HG02981 (cell line): ENCODE measurements around the gene PIKFYVE.
"Not testable (repeated sequence)": the region's sequence is repeated elsewhere in the genome, so short reads cannot be mapped to it uniquely, and the experiment has no call there.

Experiments used
- ATAC-seq: cut with Tn5 transposase; IDR thresholded peaks from one replicate; pipeline ENCODE4 v1.9.1; 2021; ENCODE audit warnings: mild to moderate bottlenecking, moderate library complexity; ENCODE audit not compliant: unreplicated experiment

Gene PIKFYVE

DNA sequence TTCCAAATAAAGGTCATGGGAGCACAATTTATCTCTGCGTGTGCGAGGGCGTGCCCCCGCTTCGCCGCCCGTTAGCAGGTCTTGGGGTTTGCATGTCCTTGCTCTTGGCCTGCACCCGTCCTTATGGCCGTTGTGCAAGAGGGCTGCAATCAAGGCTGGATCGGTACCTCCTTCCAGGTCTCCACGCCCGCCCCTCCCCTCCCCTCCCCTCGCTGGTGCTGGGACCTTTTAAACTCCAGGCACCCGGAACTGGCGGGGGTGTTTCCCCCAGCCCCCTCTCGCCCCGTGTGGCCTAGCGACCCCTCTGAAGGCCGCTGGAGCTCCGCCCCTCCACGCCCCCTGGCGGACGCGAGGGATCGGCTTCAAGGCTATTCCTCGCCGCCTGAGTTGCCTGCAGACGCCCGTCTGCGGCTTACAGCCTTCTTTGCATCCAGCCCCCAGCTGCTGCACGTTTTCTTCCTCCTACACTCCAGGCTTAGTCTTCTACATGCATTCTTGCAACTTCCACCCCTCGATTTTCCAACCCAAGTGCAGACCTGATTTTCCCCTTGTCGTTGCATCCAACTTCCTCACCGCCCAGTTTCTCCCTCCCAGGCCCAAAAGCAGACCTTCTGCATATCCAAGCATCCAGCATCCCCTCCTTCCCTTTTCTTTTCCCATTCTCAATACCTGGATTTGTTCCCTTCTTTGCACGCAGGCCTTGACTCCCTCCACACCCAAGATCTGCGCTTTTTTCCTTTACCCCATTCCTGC lies 11.8 kb upstream of the PIKFYVE start:
- ATAC-seq: peak; percentile 72

DNA sequence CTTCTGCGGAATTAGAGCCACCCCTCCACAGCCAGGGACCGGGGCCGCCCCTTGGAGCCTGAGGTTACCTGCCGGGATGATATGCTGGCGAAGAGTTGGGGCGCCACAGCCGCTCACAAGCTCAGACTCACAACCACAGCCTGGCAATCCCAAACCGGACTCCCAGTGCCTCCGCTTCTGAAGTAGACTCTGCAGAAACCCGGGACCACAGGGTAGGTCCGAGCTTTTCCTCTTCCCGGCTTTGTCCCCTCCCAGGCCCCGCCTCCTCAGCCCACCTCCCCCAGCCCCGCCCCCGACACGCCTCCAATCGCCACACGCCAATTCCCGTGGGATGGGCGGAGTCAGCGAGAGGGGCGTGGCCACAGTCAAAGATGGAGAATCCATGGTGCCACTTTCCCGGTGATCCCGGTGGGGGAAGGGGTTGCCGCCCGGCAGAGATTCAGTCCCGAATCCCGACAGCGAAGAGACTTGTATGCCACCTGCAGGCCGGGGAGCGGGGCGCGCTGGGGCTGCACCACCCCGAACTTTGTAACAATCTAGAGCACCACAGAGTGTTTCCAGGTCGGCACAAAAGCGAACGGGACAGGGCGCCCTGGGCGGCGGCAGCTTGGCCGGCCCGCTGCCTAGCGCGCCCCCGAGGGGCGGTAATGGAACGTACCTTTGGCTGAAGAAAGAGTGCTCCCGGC lies 11.0 kb upstream of the PIKFYVE start, which contains the start of gene IDH1:
TSS of gene IDH1 (minus strand) at position 201 of the 686 bp plus-strand sequence. CDS start 3,520 bp downstream, outside the sequence.
- ATAC-seq: peak; percentile 74

DNA sequence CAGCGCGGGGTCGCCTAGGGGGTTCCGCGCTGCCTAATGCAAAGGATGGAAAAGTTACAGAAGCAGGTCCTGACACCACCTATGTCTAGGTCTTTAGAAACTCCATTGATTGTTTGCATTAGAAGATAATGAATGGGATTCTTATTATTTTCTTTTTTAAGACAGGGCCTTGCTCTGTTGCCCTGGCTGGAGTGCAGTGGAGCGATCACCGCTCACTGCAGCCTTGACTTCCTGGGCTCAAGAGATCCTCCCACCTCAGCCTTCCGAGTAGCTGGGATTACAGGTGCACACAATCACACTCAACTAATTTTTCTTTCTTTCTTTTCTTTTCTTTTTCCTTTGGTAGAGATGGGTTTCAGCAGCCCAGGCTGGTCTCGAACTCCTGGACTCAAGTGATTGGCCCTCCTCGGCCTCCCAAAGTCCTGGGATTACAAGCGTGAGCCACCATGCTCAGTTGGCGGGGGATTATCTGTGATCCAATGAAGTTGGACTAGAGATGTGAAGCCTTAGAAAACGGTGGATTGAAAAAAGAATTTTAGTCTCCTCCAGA lies 10.4 kb upstream of the PIKFYVE start:
- ATAC-seq: peak; percentile 4

DNA sequence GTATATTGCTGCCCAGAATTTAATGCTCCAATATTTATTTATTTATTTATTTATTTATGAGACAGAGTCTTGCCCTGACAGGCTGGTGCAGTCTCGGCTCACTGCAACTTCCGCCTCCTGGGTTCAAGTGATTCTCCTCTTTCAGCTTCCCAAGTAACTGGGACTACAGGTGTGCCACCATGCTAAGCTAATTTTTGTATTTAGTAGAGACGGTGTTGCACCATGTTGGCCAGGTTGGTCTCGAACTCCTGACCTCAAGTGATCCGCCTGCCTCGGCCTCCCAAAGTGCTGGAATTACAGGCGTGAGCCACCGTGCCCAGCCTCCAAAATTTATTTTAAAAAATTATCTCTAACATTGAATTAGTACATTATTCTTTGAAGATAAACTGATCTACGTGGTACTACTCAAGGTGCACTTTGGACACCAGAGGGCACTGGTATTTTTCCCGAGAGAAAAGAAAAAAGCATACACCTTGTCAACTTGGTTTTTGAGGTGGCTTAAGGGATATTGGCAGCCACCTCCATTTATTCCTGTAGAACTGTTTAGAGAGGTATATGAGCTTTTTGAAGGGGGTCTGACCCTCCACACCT lies 9.8 kb upstream of the PIKFYVE start:
- no peak for ATAC-seq

DNA sequence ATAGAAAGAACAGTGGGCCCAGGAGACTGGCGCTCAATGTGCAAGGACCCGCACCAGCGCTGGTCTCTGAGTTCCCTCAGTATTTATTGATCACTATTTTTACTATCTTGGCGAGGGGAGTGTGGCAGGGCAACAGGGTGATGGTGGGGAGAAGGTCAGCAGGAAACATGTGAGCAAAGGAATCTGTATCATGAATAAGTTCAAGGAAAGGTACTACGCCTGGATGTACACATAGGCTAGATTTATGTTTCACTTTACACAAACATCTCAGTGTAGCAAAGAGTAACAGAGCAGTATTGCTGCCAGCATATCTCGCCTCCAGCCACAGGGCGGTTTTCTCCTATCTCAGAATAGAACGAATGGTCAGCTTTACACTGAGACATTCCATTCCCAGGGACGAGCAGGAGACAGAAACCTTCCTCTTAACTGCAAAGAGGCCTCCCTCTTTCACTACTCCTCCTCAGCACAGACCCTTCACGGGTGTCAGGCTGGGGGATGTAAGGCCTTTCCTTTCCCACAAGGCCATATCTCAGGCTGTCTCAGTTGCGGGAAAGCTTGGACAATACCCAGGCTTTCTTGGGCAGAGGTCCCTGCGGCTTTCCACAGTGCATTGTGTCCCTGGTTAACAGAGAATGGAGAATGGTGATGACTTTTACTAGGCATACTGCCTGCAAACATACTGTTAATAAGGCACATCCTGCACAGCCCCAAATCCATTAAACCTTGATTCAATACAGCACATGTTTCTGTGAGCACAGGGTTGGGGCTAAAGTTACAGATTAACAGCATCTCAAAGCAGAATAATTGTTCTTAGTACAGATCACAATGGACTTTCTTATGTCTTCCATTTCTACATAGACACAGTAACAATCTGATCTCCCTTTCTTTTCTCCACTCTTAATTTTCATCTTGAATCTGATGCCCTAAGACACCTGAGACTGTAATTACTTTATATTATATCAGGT lies 8.9 kb upstream of the PIKFYVE start:
- not testable (repeated sequence) for ATAC-seq

DNA sequence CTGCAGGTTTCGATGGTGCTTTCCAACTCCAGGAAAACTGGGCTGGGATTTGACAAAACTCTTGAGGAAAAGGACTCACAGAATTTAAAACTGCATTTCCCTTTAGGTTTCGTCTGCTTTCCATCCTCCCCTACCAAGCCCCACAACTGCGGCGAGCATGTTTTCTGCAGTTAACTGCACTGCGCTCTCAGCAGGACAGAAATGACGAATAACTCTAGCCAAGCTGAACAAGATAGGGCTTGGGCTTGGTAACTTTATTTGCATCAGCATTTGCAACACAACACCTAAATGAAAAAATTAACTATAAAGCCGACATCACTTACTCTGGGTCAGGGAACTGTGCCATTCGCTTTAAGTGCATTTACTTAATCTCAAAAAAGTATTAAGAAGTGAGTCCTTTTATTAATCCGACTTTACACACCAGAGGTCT lies 669 bp upstream of the PIKFYVE start:
- peak; percentile 42 for ATAC-seq

DNA sequence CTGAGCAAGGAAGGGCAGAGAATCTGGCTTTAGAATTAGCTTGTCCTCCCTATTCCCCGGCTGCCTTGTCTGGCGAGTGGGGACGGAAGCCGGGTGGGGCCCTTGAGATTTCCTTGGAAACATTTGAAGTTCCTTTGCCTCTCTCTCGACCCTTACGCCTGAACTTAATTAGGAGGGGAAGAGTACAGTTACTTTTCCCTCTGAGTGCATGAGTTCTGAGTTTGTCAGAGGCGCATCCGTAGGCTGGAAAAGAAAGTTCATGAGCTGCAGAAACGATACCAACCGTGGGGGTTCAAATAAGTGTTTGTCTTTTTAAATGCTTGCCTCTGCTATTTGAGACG lies 468 bp downstream of the PIKFYVE start:
- ATAC-seq: peak; percentile 4

DNA sequence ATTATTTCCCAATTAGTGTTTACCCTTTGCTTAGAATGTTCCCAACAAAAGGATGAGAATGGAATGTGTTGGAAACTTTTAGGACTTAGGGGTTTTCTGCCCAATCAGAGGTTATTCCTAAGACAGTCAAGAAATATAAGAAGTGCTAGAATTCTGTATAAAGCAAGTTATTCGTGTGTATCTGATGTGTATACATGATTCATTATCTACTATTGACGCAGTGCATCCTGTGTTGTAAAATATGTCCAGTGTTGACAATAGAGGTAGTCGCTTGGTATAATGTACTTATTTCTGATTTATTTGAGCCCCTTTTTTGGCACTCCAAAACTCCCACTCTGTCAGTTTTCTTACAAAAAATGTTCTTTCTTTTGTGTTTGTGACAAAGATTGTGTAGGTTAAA lies 881 bp downstream of the PIKFYVE start:
- no peak for ATAC-seq

DNA sequence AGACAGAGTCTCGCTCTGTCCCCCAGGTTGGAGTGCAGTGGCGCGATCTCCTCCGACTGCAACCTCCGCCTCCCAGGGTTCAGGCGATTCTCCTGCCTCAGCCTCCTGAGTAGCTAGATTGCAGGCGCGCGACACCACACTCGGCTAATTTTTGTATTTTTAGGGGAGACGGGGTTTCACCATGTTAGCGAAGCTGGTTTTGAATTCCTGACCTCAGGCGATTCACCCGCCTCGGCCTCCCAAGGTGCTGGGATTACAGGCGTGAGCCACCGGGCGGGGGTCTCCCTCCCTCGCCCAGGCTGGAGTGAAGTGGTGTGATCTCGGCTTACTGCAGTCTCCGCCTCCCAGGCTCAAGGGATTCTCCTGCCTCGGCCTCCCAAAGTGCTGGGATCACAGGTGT lies 1.5 kb downstream of the PIKFYVE start:
- not testable (repeated sequence) for ATAC-seq

DNA sequence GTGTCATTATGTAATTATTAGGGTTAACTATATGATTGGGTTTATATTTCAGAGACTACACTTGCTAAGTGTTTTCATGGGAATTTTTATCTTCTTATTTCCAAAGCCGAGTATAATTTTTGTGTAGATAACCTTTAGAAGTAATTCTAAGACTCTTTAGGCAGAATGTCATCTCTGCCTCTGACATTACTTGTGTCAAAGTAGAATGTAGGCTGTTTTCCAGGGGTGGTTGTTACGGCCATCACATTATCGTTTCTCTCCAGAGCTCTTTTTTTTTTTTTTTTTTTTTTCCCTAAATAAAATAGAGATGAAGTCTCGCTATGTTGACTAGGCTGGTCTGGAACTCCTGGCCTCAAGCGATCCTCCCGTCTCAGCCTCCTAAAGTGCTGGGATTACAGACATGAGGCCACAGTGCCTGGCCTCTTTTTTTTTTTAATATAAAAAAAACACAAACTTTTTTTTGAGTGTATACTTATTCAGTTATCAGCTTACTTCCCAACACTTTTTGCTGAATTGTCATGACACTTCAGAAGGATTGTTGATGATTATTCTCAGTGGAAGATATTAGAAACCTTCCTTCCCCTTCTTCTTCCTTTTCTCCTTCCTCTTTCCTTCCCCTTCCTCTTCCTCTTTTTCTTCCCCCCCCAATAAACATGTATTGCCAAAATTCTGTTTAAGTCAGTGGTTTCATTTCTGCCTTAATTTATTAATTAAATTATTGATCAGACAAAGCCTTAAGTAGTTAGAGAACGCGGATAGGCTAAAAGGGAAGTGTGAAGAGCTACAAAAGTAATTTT lies 2.3 kb downstream of the PIKFYVE start:
- ATAC-seq: no peak

DNA sequence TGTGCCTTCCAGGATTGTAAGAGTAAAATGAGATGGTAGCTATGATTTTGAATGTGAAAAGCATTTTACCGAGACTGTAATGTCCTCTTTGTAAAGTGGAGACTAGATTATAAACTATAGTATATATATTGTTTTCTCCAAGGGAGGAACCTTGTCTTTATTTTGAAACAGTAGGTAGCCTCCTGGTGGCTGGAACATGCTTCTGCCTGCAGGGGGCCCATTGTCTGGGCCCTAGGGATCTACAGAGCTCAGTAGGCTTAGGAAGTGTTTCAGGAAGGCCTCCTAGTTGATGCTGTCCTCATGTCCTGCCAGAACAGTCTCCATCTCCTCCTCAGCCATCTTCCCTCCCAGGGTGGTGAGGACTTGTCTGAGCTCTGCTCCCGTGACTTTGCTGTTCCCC lies 3.0 kb downstream of the PIKFYVE start:
- ATAC-seq: no peak

DNA sequence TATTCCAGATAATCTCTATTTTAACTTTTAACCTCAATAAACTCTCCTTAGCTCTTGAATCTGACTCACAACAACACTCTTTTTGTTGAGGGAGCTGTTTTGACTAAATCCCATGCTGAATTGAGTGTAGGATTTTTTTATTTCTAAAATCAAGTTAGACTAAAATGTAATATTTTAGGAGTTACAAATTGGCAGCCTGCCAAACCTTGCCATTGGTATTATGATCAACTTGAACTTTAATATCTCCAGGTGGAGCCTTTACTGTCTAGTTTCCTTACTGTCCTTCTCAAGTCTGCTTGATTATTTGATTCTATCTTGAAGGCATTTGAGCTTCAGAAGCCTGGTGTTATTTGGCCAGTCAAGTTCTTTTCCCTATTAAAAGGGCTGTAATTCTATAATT lies 8.7 kb downstream of the PIKFYVE start:
- no peak for ATAC-seq

DNA sequence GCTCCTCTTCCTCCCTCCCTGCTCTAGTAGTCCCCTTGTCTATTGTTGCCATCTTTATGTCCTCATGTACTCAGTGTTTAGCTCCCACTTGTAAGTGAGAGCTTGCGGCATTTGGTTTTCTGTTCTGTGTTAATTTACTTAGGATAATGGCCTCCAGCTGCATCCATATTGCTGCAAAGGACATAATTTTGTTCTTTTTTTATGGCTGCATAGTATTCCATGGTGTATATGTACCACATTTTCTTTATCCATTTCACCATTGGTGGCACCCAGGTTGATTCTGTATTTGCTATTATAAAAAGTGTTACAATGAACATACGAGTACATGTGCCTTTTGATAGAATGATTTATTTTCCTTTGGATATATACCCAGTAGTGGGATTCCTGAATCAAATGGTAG lies 12.5 kb downstream of the PIKFYVE start:
- ATAC-seq: no peak

DNA sequence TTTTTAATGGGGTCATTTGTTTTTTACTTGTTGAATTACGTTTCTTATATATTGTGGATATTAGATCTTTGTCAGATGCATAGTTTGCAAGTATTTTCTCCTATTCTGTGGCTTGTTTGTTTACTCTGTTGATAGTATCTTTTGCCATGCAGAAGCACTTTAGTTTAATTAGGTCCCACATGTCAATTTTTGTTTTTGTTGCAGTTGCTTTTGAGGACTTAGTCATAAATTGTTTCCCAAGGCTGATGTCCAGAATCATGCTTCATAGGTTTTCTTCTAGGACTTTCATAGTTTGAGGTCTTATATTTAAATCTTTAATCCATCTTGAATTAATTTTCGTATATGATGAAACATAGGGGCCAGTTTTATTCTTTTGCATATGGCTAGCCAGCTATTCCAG lies 13.2 kb downstream of the PIKFYVE start:
- no peak for ATAC-seq

DNA sequence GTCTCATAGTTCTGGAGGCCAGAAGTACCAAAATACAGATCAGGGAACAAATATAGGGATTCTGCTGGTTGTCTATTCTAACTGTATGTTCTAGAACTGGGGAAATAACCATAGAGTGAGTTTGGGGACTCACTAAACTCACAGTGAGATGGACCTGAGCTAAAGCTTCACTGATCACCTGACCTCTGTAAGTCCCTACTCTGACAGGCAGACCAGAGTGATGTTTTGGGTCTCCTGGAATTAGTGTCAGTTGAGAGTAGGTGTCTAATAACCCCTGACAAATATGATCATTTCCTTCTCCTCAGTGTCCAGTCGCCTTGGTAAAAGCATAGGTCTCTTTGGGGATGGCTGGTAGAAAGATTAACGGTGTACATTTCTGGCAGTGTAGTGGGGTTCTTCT lies 14.2 kb downstream of the PIKFYVE start:
- no peak for ATAC-seq

DNA sequence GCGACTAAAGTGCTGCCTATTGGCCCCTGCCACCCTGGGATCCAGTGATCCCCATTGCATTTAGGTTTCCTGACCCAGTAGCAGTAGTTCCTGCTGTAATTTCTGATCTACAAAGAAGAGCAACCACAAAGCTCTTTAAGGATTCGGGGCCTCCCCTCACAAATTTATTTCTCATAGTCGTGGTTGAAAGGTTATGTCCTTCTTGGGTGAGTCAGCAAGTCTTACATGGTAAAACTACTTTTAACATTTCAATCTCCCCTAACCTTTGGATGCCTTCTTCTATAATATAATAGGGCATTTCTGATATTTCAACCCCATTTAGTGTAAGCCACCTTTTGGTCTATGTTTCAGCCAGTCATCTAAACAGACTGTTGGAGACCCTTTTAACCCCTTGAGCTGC lies 14.9 kb downstream of the PIKFYVE start:
- no peak for ATAC-seq

DNA sequence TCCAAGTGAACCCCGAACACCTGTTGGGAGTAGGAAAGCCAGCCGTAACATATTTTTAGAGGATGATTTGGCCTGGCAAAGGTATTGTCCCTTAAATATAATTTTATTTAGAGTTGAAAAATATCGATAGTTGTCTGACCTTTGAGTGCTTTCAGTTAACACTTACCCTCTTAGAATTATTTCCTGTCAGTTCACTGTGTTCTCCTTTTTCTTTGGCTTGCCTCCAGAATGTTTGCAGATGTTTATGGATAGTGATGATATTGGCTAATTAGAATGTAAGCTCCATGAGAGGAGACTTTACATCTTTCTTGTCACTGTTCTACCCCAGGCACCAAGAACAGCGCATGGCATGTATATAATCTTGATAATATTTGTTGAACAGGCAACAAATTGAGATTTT lies 19.8 kb downstream of the PIKFYVE start:
- ATAC-seq: no peak

DNA sequence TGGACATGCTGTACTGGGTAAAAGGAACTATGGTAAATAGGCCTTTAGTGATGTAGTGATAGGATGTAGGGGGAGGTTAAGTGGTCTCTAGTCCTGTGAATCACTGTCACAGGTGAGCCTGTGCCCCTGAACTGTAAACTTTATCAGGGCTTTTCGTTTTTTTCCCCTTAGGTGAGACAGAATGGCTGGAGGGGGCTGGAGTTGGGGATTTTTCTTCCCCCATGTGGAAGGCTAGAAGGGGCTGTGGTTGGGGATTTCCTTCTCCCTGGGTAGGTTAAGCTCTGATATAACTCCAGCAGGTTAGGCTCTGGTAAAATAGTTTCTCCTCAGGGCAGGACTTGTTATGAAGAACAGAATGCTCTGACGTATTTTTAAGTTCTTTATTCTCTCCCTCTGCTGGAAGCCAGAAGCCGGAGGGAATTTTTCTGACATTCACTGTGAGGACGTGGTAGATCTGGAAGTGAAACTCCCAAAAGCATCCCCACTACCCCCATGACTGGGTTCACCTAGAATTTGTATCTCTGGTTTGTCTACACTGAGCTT lies 28.5 kb downstream of the PIKFYVE start:
- ATAC-seq: peak; percentile 65

DNA sequence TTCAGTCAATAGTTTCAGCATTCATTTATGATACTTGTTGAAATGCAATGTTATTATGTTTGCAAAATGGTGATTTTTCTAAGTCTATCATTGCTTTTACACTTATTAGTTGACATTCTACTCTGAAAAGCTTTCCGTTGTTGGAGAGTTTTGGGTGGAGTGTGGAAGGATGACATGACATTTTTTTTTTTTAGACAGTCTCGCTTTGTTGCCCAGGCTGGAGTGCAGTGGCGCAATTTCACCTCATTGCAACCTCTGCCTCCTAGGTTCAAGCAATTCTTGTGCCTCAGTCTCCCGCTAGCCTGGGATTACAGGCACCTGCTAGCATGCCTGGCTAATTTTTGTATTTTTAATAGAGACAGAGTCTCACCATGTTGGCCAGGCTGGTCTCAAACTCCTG lies 29.8 kb downstream of the PIKFYVE start:
- ATAC-seq: no peak

DNA sequence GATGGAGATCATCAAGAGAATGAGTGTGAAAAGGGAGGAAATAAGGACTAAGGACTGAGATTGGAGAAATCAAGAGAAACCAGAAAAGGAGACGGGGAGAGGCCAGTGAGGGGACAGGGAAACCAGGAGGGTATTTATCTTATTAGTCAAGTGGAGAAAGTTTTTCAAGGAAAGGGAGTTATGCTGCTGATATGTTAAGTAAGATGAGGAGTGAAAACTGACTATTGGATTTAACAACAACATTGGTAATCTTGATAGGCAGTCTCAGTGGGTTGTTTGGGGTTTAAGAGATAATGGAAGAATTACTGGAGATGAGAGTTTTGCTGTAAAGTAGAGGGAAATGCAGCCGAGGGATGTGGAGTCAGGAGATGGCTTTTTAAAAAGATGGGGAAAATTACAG lies 30.6 kb downstream of the PIKFYVE start:
- ATAC-seq: no peak
